Stomach (tissue), 9 donors: ENCODE results near the gene COL7A1. TPM values are rescaled to one million over a fixed set of nuclear protein-coding genes. Genes with fewer than 3 reads are reported as not detected.

Source experiments
- DNase-seq, 2 donors: peaks; one replicate each; pipeline versions ENCODE4 v3.0.0 to v3.0.0-alpha.2; 2013 to 2019
- H3K27ac ChIP-seq, 5 donors: fragments of 200-600 bp in 4 of 5; sonication (generic) in 4 of 5; one replicate each; pipeline ENCODE4 v1.5.1; 2013 to 2019; ENCODE audit warnings: mild to moderate bottlenecking in 1 of 5, moderate library complexity in 1 of 5
- H3K27me3 ChIP-seq, 3 donors: fragments of 200-600 bp; sonication (generic); one replicate each; pipeline ENCODE4 v1.5.1; 2017 to 2019; ENCODE audit warnings: mixed run types in 1 of 3
- H3K36me3 ChIP-seq, 4 donors: fragments of 200-600 bp; sonication (generic); 1 replicate in 3 of 4; 2 replicates in 1 of 4; pipeline ENCODE4 v1.5.1; 2016 to 2019
- H3K4me1 ChIP-seq, 4 donors: fragments of 200-600 bp; sonication (generic); one replicate each; pipeline ENCODE4 v1.5.1; 2016 to 2019
- H3K4me3 ChIP-seq, 4 donors: fragments of 200-600 bp; sonication (generic) in 3 of 4; one replicate each; pipeline ENCODE4 v1.5.1; 2016 to 2019; ENCODE audit warnings: mild to moderate bottlenecking in 1 of 4
- H3K9me3 ChIP-seq, 4 donors: fragments of 200-600 bp; sonication (generic); one replicate each; pipeline ENCODE4 v1.5.1; 2016 to 2019
- CTCF ChIP-seq, 7 experiments: fragments of 450-650 bp in 4 of 7; fragments of 200-600 bp in 3 of 7; sonication (generic) in 3 of 7; IDR thresholded peaks; one replicate each; pipeline ENCODE4 v1.5.1; 2016 to 2019; ENCODE audit warnings: antibody characterized with exemption in 7 of 7, control low read depth in 2 of 7, mild to moderate bottlenecking in 1 of 7
- EP300 ChIP-seq: sonication (generic); formaldehyde crosslinking; IDR thresholded peaks from one replicate; pipeline ENCODE4 v1.6.1; 2017; ENCODE audit warnings: antibody characterized with exemption
- POLR2A ChIP-seq, 4 donors: fragments of 450-650 bp; IDR thresholded peaks; one replicate each; pipeline ENCODE4 v1.6.1; 2016; ENCODE audit warnings: antibody characterized with exemption in 4 of 4, control low read depth in 2 of 4, mild to moderate bottlenecking in 1 of 4, moderate library complexity in 1 of 4
- POLR2AphosphoS5 ChIP-seq, 3 donors: sonication (generic); formaldehyde crosslinking; IDR thresholded peaks; one replicate each; pipeline ENCODE4 v1.6.1; 2016; ENCODE audit warnings: antibody characterized with exemption in 3 of 3
- WGBS, 5 donors: extraction: QIAGEN DNeasy Blood & Tissue Kit in 3 of 5; methylation state at CpG; one replicate each; pipeline versions ENCODE4 v1.1.5 to v1.1.7; 2013 to 2018; 5-methylcytosine and 5-hydroxymethylcytosine counted together
- intact Hi-C: fragments of 100-400 bp; cut with DNase I; formaldehyde crosslinking; loops from one replicate; pipeline ENCODE4 v1.15.1; 2023; ENCODE audit warnings: low total_unique reads
- polyA plus RNA-seq, 3 donors: library from polyadenylated mRNA; stranded (reverse); fragments of 200-250 nt; gene quantifications; one replicate each; pipeline ENCODE4 v1.2.3, GENCODE V29; 2013
- total RNA-seq, 5 donors: library from RNA; depleted of rRNA; stranded (reverse); fragments of >200 nt; gene quantifications; one replicate each; pipeline versions ENCODE4 v1.1.0 to v1.2.3, GENCODE V29; 2014 to 2016
- donor health status: healthy with polysubstance abuse.
- donor health status: Bipolar disorder and iron deficiency.
- donor health status: healthy.

Gene COL7A1
- total and polyA plus RNA-seq, 8 donors, result 1.8 to 123 (median 7.7) TPM

GRCh38 chr3:48571938-48572337, 23.2 kb downstream of the COL7A1 start:
- Histone ChIP-seq H3K27ac (no peak overlapping the region), H3K4me3 (no peak overlapping the region), H3K9me3 (no peaks in the 10 kb centered on the region), H3K4me1 (no peaks in the 10 kb centered on the region), H3K36me3 (no peaks in the 10 kb centered on the region), H3K27me3 (no peaks in the 10 kb centered on the region)
- no peak for DNase-seq
- WGBS, 5 donors, result 76 to 89% (median 81%) methylated on average over 8 to 12 of the region's 12 CpGs
- intact Hi-C loops, result no loop called here
- TF ChIP-seq POLR2A (IDR thresholded peaks at IDR 0.05) (no peak), CTCF (IDR thresholded peaks at IDR 0.05) (no peak)

DNA sequence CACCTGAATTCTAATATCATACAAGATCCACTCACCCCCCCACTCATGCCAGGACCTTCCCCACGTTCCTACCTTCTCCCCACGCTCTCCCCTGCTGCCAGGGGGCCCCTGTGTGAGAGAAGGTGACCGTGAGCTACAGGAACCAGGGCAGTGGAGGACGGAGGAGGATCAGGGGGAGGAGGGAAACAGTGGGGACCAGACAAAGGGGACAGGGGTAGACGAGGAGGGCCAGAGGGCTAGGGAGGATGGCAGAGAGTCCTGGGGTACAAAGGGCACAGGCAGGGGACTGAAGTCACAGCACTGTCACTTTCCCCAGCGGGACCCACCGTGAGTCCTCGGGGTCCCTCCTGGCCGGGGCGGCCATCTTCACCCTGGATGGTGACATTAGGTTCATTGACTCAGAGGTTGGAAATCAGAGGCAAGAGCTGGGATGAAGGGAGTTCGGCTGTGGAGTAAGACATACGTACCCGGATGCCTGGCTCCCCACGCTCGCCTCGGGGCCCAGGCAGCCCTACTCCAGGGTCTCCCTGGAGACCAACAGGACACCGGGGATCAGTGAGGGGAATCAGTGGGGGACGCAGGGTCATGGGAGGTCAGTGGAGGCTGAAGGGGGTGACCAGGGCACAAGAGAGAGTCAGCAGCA, 25.2 kb downstream of the COL7A1 start:
- Histone ChIP-seq H3K27ac (no peak overlapping the region), H3K9me3 (no peaks in the 10 kb centered on the region), H3K36me3 (no peaks in the 10 kb centered on the region), H3K27me3 (no peaks in the 10 kb centered on the region), H3K4me3 (no peak overlapping the region), H3K4me1 (peaks cover 0 to 6% (median 0%) of the 10 kb centered on the region in 4 donors)
- intact Hi-C loops, result no loop called here
- no peak for TF ChIP-seq EP300
- no peak for TF ChIP-seq POLR2AphosphoS5 (IDR thresholded peaks at IDR 0.05)
- TF ChIP-seq CTCF (IDR thresholded peaks at IDR 0.05), result no peak
- no peak for TF ChIP-seq POLR2A (IDR thresholded peaks at IDR 0.05)
- no peak for DNase-seq
- 85 to 88% (median 86%) methylated on average over 17 to 18 of the region's 18 CpGs for WGBS, 5 donors

DNA sequence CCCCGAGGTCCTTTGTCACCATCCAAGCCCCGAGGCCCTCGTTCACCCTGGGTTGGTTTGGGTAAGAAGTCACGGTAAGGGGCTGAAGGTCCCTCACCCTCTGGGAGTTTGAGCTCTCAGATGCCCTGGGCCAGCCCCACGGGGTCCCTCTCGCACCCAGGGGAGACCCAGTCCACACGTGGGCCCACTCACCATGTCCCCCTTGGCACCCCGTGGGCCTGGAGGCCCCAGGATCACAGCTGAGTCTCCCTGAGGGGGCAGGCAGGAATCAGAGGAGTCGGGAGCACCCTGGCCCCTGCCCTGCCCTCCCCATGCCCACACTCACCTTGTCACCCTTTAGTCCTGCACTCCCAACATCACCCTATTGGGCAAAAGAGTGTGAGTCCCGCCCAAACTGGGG, 25.7 kb downstream of the COL7A1 start:
- H3K9me3 ChIP-seq, result no peaks in the 10 kb centered on the region
- H3K36me3 ChIP-seq, result no peaks in the 10 kb centered on the region
- 81 to 91% (median 90%) methylated on average over 7 to 10 of the region's 10 CpGs for WGBS, 5 donors
- no peak for DNase-seq
- H3K4me3 ChIP-seq, result no peak overlapping the region
- H3K4me1 ChIP-seq, result peaks cover 0 to 6% (median 0%) of the 10 kb centered on the region in 4 donors
- no peak overlapping the region for H3K27ac ChIP-seq
- intact Hi-C loops, result no loop called here
- no peak for TF ChIP-seq POLR2AphosphoS5 (IDR thresholded peaks at IDR 0.05)
- TF ChIP-seq CTCF (IDR thresholded peaks at IDR 0.05), result no peak
- TF ChIP-seq POLR2A (IDR thresholded peaks at IDR 0.05), result no peak
- TF ChIP-seq EP300, result no peak
- H3K27me3 ChIP-seq, result no peaks in the 10 kb centered on the region

GRCh38 chr3:48568476-48568875, 26.7 kb downstream of the COL7A1 start:
- no peaks in the 10 kb centered on the region for H3K9me3 ChIP-seq
- no peak for DNase-seq
- peaks cover 0 to 11% (median 0%) of the 10 kb centered on the region in 4 donors for H3K4me1 ChIP-seq
- no peaks in the 10 kb centered on the region for H3K27me3 ChIP-seq
- intact Hi-C loops, result no loop called here
- H3K27ac ChIP-seq, result no peak overlapping the region
- TF ChIP-seq CTCF (IDR thresholded peaks at IDR 0.05) (no peak), POLR2A (IDR thresholded peaks at IDR 0.05) (no peak), EP300 (no peak)
- no peaks in the 10 kb centered on the region for H3K36me3 ChIP-seq
- 92 to 100% (median 92%) methylated on average over 2 to 7 of the region's 7 CpGs for WGBS, 5 donors
- no peak overlapping the region for H3K4me3 ChIP-seq
